AG04450 (cell line): ENCODE results near the gene RGSL1. TPM values are rescaled to one million over a fixed set of nuclear protein-coding genes. Genes with fewer than 3 reads are reported as not detected.

Experiments
- CTCF ChIA-PET: fragments of 300-600, 350-600 bp; formaldehyde crosslinking; extraction: SDS; loops from one replicate; lab custom pipeline; 2022; ENCODE audit warnings: antibody characterized with exemption, inconsistent platforms; lab: Charles Lee
- POLR2A ChIA-PET: fragments of 350-600 bp; formaldehyde crosslinking; extraction: SDS; loops from one replicate; lab custom pipeline; 2021; ENCODE audit warnings: antibody characterized with exemption, inconsistent platforms; lab: Yijun Ruan, JAX
- DNase-seq: peaks from one replicate; pipeline ENCODE4 v3.0.0-alpha.2; 2011; ENCODE audit warnings: low read depth, low spot score
- H3K27ac ChIP-seq: one replicate; pipeline ENCODE4 v1.5.1; 2012; ENCODE audit warnings: low read depth, low read length, control low read depth
- H3K27me3 ChIP-seq: one replicate; pipeline ENCODE4 v1.6.0; 2012; ENCODE audit warnings: low read length; ENCODE audit not compliant: control insufficient read depth, insufficient read depth
- H3K4me3 ChIP-seq: 2 replicates; pipeline ENCODE4 v1.5.1; 2011; ENCODE audit warnings: mild to moderate bottlenecking, low read depth, low read length, control low read depth
- H3K9me3 ChIP-seq: 2 replicates; pipeline ENCODE4 v1.5.1; 2012; ENCODE audit warnings: low read length; ENCODE audit not compliant: control insufficient read depth, insufficient read depth
- CTCF ChIP-seq: IDR thresholded peaks from 2 replicates; pipeline ENCODE4 v1.5.1; 2011; ENCODE audit warnings: low read depth, low read length, control low read depth, inconsistent platforms
- polyA plus RNA-seq: library from polyadenylated mRNA; depleted of rRNA; stranded (reverse); fragments of >200 nt; gene quantifications from 2 replicates; pipeline ENCODE4 v1.2.3, GENCODE V29; 2011; rRNA removed
- small RNA-seq: library from RNA; depleted of rRNA; stranded (forward); fragments of <200 nt; gene quantifications from one replicate; pipeline ENCODE3, GENCODE V24; 2012; ENCODE audit warnings: low read depth; ENCODE audit not compliant: insufficient read length

The RGSL1 gene
- polyA plus RNA-seq, 1 experiment: not detected

- no peak overlapping the region for H3K4me3 ChIP-seq
- H3K27ac ChIP-seq: no peak overlapping the region
- CTCF ChIA-PET: interaction anchor here (1.1 to 3.9 kb wide), 4 partner anchors 174 to 179 kb away, joined by 4 to 50 read pairs (median 8); no protein-coding TSS in a partner anchor
- no peaks in the 10 kb centered on the region; the same call in 1 of the 2 replicates for H3K9me3 ChIP-seq
- POLR2A ChIA-PET: no interaction called here
- TF ChIP-seq CTCF: no peak
- no peak for DNase-seq
- peaks cover 20% of the 10 kb centered on the region for H3K27me3 ChIP-seq
Observed at GRCh38 chr1:182608236-182608635, 158.3 kb downstream of the RGSL1 start.

- Histone ChIP-seq H3K4me3 (no peak overlapping the region), H3K9me3 (no peaks in the 10 kb centered on the region; the same call in 1 of the 2 replicates), H3K27me3 (peaks cover 12% of the 10 kb centered on the region), H3K27ac (no peak overlapping the region)
- POLR2A ChIA-PET: no interaction called here
- no peak for DNase-seq
- CTCF ChIA-PET: interaction anchor here (1.1 to 1.9 kb wide), 3 partner anchors 174 to 178 kb away, joined by 4 to 12 read pairs (median 5); no protein-coding TSS in a partner anchor
- TF ChIP-seq CTCF: no peak
Observed at GRCh38 chr1:182608845-182609610, 159.1 kb downstream of the RGSL1 start.

Small RNA genes within 50 kb of the gene (small RNA-seq; reads per million reads assigned to genes)
- gene RF00017: not detected

Other genes starting within 250 kb of the RGSL1 start
- 151 and 182 TPM in 2 replicates for gene GLUL, start 58.4 kb upstream of the RGSL1 start, polyA plus RNA-seq
- not detected in 2 replicates for gene TEDDM1, start 49.5 kb upstream of the RGSL1 start, polyA plus RNA-seq
- gene RNASEL, start 139.1 kb downstream of the RGSL1 start, polyA plus RNA-seq: 4.9 and 6.2 TPM in 2 replicates
- 0.10 and 0.11 TPM in 2 replicates for gene RGS16, start 154.2 kb downstream of the RGSL1 start, polyA plus RNA-seq
- not detected in 2 replicates for gene RGS8, start 234.4 kb downstream of the RGSL1 start, polyA plus RNA-seq